ENCODE results near the gene BRD9.

Gene BRD9

DNA sequence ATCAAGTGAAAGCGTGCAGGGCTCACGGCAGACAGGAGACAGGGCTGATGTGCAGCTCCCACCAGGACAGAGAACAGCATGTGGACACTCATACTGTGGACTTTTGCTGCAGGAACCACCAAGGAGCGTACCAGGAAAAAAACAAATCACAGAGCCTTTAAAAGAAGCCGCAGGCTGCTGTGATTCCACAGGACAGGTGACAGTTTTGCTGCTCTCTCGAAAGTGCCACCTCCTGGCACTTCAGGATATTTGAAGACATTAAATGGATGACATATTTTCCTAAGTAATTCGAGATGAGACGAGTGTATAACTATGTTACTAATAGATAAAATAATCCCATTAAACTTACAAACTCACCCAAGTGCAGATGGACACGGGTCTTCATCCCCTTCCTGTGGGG, 71.1 kb downstream of the BRD9 start:
- Mint-ChIP-seq H3K4me1 (peaks cover 9% of the 10 kb centered on the region), H3K27me3 (ENCODE audit: low read depth, poor library complexity) (peaks cover 10% of the 10 kb centered on the region), H3K9me3 (no peaks in the 10 kb centered on the region), H3K4me3 (no peak overlapping the region), H3K36me3 (ENCODE audit: low read depth) (peaks cover 60% of the 10 kb centered on the region), H3K27ac (no peak overlapping the region)
- TF ChIP-seq, protein P1, sequence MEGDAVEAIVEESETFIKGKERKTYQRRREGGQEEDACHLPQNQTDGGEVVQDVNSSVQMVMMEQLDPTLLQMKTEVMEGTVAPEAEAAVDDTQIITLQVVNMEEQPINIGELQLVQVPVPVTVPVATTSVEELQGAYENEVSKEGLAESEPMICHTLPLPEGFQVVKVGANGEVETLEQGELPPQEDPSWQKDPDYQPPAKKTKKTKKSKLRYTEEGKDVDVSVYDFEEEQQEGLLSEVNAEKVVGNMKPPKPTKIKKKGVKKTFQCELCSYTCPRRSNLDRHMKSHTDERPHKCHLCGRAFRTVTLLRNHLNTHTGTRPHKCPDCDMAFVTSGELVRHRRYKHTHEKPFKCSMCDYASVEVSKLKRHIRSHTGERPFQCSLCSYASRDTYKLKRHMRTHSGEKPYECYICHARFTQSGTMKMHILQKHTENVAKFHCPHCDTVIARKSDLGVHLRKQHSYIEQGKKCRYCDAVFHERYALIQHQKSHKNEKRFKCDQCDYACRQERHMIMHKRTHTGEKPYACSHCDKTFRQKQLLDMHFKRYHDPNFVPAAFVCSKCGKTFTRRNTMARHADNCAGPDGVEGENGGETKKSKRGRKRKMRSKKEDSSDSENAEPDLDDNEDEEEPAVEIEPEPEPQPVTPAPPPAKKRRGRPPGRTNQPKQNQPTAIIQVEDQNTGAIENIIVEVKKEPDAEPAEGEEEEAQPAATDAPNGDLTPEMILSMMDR (IDR thresholded peaks at IDR 0.05): no peak
- no peak for DNase-seq

DNA sequence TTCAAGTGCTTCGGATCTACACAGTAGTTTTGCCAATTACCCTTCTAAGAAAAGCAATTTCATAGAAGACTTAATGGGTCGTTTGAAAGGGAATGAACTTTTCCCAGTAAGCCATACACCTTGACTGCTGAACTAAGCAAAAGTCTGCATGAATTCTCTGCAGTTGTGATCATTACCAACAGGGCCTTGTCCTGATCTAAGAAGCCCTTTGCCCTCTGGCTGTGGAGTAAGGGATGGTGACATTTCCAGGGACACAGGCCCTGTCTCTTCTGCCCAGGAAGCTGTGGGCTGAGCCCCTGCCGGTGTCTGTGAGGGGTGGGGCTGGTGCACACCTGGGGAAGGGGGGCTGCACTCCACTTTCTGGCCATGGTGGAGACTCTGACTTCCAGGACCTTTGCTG, 72.4 kb downstream of the BRD9 start:
- no peak overlapping the region for H3K4me3 Mint-ChIP-seq
- TF ChIP-seq, protein P1 (IDR thresholded peaks at IDR 0.05): no peak
- H3K27ac Mint-ChIP-seq: no peak overlapping the region
- peaks cover 71% of the 10 kb centered on the region for H3K36me3 Mint-ChIP-seq (ENCODE audit: low read depth)
- DNase-seq: no peak
- H3K4me1 Mint-ChIP-seq: peaks cover 9% of the 10 kb centered on the region
- H3K9me3 Mint-ChIP-seq: peaks cover 6% of the 10 kb centered on the region
- peaks cover 7% of the 10 kb centered on the region for H3K27me3 Mint-ChIP-seq (ENCODE audit: low read depth, poor library complexity)

GRCh38 chr5:819078-819477, 73.5 kb downstream of the BRD9 start:
- TF ChIP-seq, protein P1 (IDR thresholded peaks at IDR 0.05): no peak
- Mint-ChIP-seq H3K27ac (no peak overlapping the region), H3K4me3 (no peak overlapping the region), H3K27me3 (ENCODE audit: low read depth, poor library complexity) (peaks cover 3% of the 10 kb centered on the region), H3K9me3 (peaks cover 10% of the 10 kb centered on the region), H3K4me1 (peaks cover 9% of the 10 kb centered on the region), H3K36me3 (ENCODE audit: low read depth) (peaks cover 69% of the 10 kb centered on the region)
- DNase-seq: no peak

DNA sequence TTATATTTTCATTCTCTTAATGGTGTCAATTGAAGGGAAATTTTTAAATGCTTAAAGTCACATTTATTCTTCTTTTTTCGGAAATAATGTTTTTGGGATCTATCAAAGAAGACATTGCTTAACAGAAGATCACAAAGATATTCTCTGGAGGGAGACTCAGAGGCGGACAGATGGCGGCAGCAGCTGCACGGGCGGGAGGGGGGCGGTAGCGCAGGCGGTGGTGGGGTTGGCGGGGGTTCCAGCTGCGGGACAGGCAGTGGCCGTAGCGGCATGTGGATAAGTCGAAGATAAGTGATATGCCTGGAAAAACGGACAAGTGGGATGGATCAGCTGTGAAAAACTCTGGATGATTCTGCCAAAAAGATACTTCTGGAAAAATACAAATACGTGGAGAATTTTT, 76.4 kb downstream of the BRD9 start:
- Mint-ChIP-seq H3K9me3 (peaks cover 10% of the 10 kb centered on the region), H3K27ac (no peak overlapping the region), H3K36me3 (ENCODE audit: low read depth) (peaks cover 44% of the 10 kb centered on the region), H3K4me1 (peaks cover 5% of the 10 kb centered on the region), H3K27me3 (ENCODE audit: low read depth, poor library complexity) (peaks cover 2% of the 10 kb centered on the region), H3K4me3 (no peak overlapping the region)
- TF ChIP-seq, protein P1 (IDR thresholded peaks at IDR 0.05): no peak
- no peak for DNase-seq

- H3K4me1 Mint-ChIP-seq: peaks cover under 1% of the 10 kb centered on the region
- H3K27me3 Mint-ChIP-seq (ENCODE audit: low read depth, poor library complexity): no peaks in the 10 kb centered on the region
- H3K27ac Mint-ChIP-seq: no peak overlapping the region
- TF ChIP-seq, protein P1 (IDR thresholded peaks at IDR 0.05): no peak
- peaks cover 10% of the 10 kb centered on the region for H3K9me3 Mint-ChIP-seq
- H3K4me3 Mint-ChIP-seq: no peak overlapping the region
- no peak for DNase-seq
- H3K36me3 Mint-ChIP-seq (ENCODE audit: low read depth): peaks cover 42% of the 10 kb centered on the region
Observed at GRCh38 chr5:815449-815848, 77.2 kb downstream of the BRD9 start.
